RWPE2 (cell line): Measurements from ENCODE around the gene RARA.

Experiments
- ATAC-seq: fragments of 200-7000 bp; cut with Tn5 transposase; 3 replicates; pipeline ENCODE4 v1.9.1; 2021; ENCODE audit warnings: low read depth
- DNase-seq: peaks from one replicate; pipeline ENCODE4 v3.0.0-alpha.2; 2020; ENCODE audit warnings: low spot score
- H3K27ac ChIP-seq: fragments of 450-650 bp; 2 replicates; pipeline ENCODE4 v1.5.1; 2017; ENCODE audit warnings: mild to moderate bottlenecking; ENCODE audit not compliant: poor library complexity, severe bottlenecking
- H3K27me3 ChIP-seq: fragments of 250-450 bp; sonication (Bioruptor Pico); 2 replicates; pipeline ENCODE4 v1.5.1; 2021; ENCODE audit warnings: mild to moderate bottlenecking, moderate library complexity; ENCODE audit not compliant: insufficient read depth, poor library complexity, severe bottlenecking
- H3K36me3 ChIP-seq: fragments of 250-450 bp; sonication (Bioruptor Pico); 2 replicates; pipeline ENCODE4 v1.5.1; 2020; ENCODE audit warnings: low read depth, mild to moderate bottlenecking, moderate library complexity
- H3K4me1 ChIP-seq: fragments of 250-450 bp; sonication (Bioruptor Pico); 2 replicates; pipeline ENCODE4 v1.5.1; 2021; ENCODE audit warnings: mild to moderate bottlenecking, moderate library complexity; ENCODE audit not compliant: insufficient read depth, poor library complexity, severe bottlenecking
- H3K4me3 ChIP-seq: fragments of 250-450 bp; sonication (Bioruptor Pico); 2 replicates; pipeline ENCODE4 v1.5.1; 2021; ENCODE audit warnings: mild to moderate bottlenecking, moderate library complexity; ENCODE audit not compliant: severe bottlenecking
- H3K9me3 ChIP-seq: fragments of 250-450 bp; sonication (Bioruptor Pico); 2 replicates; pipeline ENCODE4 v1.5.1; 2021; ENCODE audit warnings: mild to moderate bottlenecking, moderate library complexity; ENCODE audit not compliant: severe bottlenecking
- TF ChIP-seq, protein P1 (sequence below): fragments of 450-650 bp; IDR thresholded peaks from one replicate; pipeline ENCODE4 v1.5.1; 2017; ENCODE audit warnings: mild to moderate bottlenecking, moderate library complexity; ENCODE audit not compliant: poor library complexity, severe bottlenecking

RARA gene

DNA sequence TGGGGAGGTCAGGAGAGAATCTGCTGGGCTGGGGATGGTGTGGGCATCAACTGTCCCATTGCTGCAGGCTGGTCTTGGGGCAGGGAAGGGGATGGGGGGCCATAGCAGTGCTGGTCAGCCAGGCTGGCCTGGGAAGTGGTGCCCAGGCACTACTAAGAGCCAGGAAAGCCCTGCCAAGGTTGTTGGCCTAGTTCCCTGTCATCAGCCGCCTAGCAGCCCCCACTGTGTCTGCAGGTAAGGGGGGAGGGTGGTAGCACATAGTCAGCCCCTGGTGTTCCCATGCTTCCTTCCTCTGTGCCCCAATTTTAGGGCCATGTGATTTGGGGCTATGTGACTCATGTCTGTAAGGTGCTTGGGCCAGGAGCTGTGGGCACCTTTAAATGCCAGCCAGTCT is 37.8 kb downstream of the RARA start:
- Histone ChIP-seq H3K4me3 (no peak overlapping the region), H3K27ac (peak overlapping the region; percentile 88), H3K9me3 (no peaks in the 10 kb centered on the region), H3K4me1 (peaks cover 66% of the 10 kb centered on the region), H3K36me3 (peaks cover 32% of the 10 kb centered on the region), H3K27me3 (no peaks in the 10 kb centered on the region)
- no peak for DNase-seq
- no peak for ATAC-seq
- TF ChIP-seq, protein P1, sequence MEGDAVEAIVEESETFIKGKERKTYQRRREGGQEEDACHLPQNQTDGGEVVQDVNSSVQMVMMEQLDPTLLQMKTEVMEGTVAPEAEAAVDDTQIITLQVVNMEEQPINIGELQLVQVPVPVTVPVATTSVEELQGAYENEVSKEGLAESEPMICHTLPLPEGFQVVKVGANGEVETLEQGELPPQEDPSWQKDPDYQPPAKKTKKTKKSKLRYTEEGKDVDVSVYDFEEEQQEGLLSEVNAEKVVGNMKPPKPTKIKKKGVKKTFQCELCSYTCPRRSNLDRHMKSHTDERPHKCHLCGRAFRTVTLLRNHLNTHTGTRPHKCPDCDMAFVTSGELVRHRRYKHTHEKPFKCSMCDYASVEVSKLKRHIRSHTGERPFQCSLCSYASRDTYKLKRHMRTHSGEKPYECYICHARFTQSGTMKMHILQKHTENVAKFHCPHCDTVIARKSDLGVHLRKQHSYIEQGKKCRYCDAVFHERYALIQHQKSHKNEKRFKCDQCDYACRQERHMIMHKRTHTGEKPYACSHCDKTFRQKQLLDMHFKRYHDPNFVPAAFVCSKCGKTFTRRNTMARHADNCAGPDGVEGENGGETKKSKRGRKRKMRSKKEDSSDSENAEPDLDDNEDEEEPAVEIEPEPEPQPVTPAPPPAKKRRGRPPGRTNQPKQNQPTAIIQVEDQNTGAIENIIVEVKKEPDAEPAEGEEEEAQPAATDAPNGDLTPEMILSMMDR = no peak

DNA sequence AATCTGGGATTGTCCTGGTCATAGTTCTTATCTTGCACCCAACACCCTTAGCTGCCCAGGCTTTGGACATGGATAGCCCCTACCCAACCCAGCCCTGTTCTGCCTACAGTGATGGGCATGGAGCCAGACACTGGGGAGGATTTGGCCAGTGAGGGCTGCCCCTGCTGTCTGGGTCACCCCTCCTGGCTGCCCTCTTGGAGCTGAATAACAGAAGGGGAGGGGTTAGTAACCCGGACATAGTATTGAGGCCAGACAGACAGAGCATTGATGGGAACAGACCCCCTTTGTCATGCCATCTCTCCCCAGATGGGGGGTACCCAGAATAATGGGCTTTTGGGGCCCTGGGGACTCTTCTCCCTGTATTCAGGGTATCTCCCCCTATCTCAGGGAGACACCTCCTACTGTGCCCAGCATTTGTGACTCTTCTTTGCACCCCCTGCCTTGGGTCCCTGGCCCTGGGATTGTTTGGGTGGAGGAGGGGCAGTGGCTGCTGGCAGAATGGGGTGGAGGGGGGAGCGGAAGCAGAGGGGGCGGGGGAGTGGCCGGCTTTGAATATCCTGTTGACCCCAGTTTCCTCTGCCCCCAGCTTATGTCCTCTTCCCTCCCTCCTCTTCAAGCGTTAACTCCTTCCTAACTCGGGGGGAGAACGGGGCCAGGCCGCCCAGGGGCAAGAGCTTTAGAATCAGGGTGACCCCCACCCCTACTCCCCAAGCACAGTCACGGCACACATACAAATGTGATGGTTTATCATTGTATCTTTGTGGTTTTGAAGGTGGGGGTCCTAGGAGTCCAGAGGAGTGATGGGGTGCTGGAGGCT is 38.5 kb downstream of the RARA start:
- TF ChIP-seq, protein P1 = no peak
- ATAC-seq (no peak), DNase-seq (no peak)
- peak overlapping the region; percentile 88 for H3K27ac ChIP-seq
- H3K4me3 ChIP-seq = no peak overlapping the region
- H3K36me3 ChIP-seq = peaks cover 40% of the 10 kb centered on the region
- peaks cover 66% of the 10 kb centered on the region for H3K4me1 ChIP-seq
- no peaks in the 10 kb centered on the region for H3K9me3 ChIP-seq
- H3K27me3 ChIP-seq = no peaks in the 10 kb centered on the region

GRCh38 chr17:40348136-40348504 is 39.1 kb downstream of the RARA start:
- Histone ChIP-seq H3K4me3 (no peak overlapping the region), H3K27ac (peak overlapping the region; percentile 88), H3K9me3 (no peaks in the 10 kb centered on the region), H3K4me1 (peaks cover 66% of the 10 kb centered on the region), H3K36me3 (peaks cover 46% of the 10 kb centered on the region), H3K27me3 (no peaks in the 10 kb centered on the region)
- TF ChIP-seq, protein P1 = no peak
- no peak for ATAC-seq
- no peak for DNase-seq

DNA sequence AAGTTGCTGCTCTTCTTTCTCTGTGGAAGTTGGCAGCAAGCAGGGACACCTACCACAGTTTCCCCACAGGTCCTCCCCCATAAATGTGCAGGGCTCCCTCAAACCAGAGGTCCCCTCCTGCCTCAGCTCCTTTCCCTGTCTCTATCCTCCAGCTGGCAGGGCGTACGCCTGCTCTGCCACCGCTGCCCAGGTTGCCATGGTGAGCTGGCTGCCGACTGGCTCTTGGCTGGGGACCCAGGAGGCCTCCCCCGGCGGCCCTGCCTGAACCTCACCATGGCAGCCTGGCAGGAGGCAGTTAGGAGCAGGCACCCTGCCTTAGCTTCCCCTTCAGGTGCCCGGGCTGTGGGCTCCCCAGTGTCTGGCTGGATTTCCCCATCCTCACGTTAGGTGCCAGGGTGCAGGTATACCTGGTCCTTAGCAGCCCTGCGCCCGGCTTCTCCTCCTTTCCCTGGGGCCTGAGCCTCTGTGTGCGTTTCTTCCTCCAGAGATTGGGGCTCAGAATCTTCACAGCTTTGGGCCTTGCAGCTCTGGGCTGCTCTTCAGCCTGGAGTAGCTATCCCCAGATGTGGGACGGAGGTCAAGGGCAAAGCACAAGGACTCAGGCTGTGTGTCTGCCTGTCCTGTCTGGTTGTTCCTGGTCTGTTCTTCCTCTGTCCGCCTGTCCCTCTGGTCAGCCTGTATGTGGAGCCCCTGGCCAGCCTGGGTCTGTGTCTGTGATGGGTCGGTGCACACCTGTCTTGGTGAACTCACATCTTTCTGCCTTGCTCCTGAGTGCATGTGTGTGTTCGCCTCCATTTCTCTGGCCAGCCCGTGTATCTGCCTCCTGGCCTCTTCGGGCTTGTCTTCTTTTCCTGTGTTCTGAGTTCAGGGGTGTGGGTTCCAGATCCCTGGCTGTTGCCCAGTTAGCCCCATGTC is 39.8 kb downstream of the RARA start:
- peaks cover 53% of the 10 kb centered on the region for H3K36me3 ChIP-seq
- no peak overlapping the region for H3K4me3 ChIP-seq
- DNase-seq (no peak), ATAC-seq (peak; percentile 4; the same call in 2 of the 3 replicates)
- TF ChIP-seq, protein P1 = no peak
- H3K9me3 ChIP-seq = no peaks in the 10 kb centered on the region
- H3K27me3 ChIP-seq = no peaks in the 10 kb centered on the region
- H3K4me1 ChIP-seq = peaks cover 64% of the 10 kb centered on the region
- peak overlapping the region; percentile 88 for H3K27ac ChIP-seq
